HG02759 (cell line): ENCODE data around the gene EPGN.

ENCODE experiments used
- ATAC-seq: cut with Tn5 transposase; IDR thresholded peaks from one replicate; pipeline ENCODE4 v1.9.1; 2021; ENCODE audit warnings: mild to moderate bottlenecking, moderate library complexity; ENCODE audit not compliant: unreplicated experiment

The EPGN gene, protein sequence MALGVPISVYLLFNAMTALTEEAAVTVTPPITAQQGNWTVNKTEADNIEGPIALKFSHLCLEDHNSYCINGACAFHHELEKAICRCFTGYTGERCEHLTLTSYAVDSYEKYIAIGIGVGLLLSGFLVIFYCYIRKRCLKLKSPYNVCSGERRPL

GRCh38 chr4:74308215-74308614 lies at the start of gene EPGN:
Gene EPGN (plus strand): TSS chr4:74308470. CDS start chr4:74308534, 64 bp downstream.
- no peak for ATAC-seq

- ATAC-seq: no peak
Measured at GRCh38 chr4:74258963-74259362, 49.3 kb upstream of the EPGN start.

DNA sequence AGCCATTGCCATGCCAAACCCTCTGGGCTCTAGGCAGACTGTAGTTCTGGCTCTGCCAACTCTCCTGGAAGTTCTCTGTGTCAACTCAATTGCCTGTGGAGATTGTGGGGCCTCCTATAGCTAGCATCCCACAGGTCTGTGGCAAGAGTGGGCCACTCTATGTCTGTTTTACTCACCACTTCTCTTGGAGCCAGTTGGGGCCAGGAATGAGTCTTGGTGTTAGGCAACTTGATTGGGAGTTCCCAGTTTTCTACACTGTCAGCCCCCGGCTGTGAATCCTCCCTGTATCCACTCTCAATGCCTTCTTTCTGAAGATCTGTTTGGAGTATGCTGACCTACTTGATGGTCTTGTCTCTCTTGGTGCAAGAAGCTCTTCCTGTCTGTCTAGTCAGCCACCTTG lies 48.2 kb upstream of the EPGN start:
- ATAC-seq: no peak

DNA sequence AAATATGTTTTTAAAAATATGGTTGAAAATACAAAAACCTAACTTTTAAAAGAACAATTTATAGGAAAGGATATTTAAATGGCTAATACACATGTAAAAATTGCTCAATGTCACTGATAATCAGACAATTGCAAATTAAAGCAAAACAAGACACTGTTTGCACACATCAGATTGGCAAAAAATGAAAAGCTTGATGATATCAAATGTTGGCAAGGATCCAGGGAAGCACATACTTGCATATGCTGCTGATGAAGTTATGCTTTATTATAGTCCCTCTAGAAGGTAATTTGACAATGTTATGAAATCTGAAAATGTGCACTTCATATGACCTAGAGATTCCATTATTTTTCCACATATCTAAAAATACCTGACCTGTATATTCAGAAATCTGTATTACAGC lies 45.7 kb upstream of the EPGN start:
- ATAC-seq: no peak

DNA sequence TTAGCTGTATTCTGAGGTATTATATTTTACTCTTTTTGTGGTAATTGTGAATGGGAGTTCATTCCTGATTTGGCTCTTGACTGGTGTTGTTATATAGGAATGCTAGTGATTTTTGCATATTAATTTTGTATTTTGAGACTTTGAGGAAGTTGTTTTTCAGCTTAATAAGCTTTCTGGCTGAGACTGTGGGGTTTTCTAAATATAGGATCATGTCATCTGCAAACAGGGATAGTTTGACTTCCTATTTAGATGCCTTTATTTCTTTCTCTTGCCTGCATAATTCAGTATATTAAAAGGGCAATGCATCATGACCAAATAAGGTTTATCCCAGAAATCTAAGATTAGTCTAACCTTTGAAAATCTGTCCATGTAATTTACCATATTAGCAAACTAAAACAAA lies 44.7 kb upstream of the EPGN start:
- ATAC-seq: no peak

DNA sequence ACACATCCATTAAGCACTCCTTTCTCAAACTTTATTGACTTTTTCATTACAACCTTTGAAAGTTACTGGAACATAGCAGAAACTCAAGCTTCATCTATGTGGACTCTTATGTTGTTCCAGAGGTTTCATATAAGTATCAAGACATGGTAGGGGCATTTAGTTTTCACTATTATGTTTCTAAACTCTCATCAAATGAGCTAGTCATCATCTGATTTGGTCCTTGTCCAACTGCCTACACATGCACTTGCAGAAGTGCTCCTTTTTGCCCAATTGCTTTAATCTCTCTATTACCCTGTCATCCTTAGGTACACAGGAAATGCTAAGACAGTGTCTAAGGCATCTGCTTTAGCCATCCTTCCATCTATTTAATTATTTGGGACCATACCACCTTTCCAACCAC lies 42.2 kb upstream of the EPGN start:
- ATAC-seq: no peak

DNA sequence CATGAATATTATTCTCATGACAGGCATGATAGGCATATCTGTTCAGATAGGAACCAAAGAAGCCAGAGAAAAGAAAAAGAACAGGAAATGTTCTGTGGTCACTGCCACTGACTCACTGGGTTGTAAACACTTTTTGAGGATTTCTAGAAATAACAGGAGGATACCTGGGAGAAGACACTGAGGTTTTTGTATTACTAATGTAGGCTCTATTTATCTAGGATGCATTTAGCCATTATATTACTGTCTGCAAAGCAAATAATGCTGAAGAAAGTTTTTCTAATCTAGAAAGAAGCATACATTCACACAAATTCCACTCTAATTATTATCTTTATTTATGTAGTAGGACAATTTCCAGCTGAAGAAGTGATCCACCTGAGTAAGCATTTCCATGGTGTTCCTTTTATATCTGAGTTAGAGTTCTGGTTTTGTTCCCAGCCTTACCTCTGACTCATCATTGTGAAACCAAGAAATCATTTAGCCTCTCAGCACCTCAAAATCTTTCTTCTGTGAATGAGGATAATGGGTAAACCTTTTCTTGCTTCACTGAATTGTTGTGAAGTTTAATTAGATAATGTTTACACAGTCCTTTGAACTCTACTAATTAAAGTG lies 40.2 kb upstream of the EPGN start:
- no peak for ATAC-seq

DNA sequence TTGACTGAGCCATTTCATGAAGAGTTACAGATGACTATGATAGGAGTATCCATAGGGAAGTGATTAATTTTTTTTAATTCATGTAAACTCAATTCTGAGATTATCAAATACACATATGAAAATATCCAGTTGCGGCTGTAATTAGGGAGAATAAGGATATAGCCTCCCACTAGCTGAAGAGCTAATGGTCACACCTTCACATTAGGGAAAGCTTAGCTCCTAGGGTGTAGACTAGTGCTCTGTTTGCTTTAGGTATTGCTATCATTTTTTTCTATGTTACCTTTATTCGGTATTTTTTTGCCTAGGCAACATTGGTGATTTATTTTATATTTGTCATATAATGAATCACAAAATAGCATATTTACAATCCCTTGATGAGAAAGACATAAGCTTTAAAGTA lies 39.6 kb upstream of the EPGN start:
- ATAC-seq: no peak

- no peak for ATAC-seq
Measured at GRCh38 chr4:74278490-74278889, 29.8 kb upstream of the EPGN start.

DNA sequence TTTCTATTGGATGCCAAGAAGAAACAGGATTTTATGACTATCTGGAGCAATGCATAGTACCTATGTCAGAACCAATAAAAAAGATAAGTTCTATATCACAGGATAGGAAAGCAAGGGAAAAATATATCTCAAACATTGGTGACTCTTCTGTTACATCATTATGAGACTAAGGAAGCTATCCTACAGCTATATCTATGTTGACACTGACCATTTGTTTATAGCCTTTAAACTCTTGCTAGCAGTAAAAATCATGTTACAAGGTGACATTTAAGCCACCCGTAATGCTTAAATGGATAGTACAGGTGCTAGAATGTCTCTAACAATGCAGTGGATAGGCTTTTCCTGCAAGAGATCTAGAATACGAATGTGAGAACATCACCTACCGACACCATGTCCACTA lies 28.6 kb upstream of the EPGN start:
- no peak for ATAC-seq

- no peak for ATAC-seq
Measured at GRCh38 chr4:74282926-74283325, 25.3 kb upstream of the EPGN start.

- ATAC-seq: no peak
Measured at GRCh38 chr4:74283614-74284013, 24.7 kb upstream of the EPGN start.

- no peak for ATAC-seq
Measured at GRCh38 chr4:74284053-74284452, 24.2 kb upstream of the EPGN start.

DNA sequence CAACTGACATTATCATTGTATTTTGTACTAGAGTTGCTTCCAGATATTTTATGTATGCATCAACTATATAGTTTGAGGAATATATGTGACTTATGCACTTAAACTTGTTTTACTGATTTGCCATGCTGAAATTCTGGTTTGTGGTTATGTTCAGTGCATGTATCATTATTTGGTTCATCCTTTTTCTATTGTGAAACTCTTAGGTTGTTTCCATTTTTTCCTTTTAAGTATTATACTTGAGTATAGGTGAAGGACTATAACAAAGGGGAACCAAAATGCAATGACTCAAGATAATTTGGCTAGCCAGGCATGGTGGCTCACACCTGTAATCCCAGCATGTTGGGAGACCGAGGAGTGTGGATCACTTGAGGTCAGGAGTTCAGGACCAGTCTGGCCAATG lies 21.1 kb upstream of the EPGN start:
- no peak for ATAC-seq

DNA sequence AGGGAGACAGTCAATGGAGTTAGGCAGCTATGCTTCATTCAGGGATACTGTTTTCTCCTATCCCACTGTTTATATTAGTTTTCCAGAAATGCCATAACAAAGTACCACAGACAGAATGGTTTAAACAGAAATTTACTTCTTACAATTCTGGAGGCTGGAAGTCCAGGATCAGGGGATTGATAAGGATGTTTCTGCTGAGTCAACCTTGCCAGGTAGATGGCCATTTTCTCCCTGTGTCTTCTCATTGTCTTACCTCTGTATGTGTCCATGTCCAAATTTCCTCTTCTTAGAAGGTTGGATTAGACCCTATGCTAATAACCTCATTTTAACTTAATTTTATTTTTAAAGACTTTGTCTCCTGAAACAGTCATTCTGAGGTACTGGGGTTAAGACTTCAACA lies 20.5 kb upstream of the EPGN start:
- ATAC-seq: no peak

DNA sequence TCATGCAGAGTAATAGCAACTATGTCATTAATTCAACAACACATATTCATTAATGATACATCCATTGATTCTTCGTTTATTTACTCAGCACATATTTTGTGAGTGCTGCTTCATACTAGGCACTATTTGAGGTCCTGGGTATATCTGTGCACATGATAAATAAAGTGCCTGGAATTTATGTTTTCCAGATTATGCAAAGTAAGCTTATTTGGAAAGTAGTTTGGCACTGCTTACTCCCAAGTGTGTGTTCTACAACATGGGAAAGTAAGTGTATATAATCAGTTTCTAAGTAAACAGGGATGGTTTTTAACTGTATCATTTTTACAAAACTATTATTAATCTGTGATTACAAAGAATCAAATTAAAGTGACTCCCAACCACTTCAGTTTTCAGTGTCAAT lies 16.8 kb upstream of the EPGN start:
- no peak for ATAC-seq

GRCh38 chr4:74292111-74292870 lies 16.0 kb upstream of the EPGN start:
- ATAC-seq: no peak

DNA sequence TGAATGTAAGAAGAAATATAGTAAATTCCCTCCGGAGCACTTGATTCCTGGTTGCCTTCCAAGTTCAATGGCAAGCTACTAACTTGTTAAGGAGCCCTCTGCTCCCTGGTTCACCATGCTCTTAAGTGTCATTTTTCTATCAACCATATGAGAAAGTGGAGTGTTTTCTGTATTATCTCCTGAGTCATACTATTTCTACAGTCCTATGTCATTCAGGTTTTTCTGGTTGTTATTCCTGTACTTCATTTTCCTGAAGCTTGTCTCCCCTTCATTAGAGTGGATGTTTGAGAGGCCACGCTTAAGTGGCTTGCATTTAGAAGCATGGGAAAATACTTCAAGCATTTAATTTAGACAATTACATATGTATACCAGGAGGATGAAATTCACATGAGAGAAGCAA lies 14.7 kb upstream of the EPGN start:
- no peak for ATAC-seq

- ATAC-seq: no peak
Measured at GRCh38 chr4:74294681-74295080, 13.6 kb upstream of the EPGN start.

GRCh38 chr4:74297539-74297938 lies 10.7 kb upstream of the EPGN start:
- no peak for ATAC-seq

- no peak for ATAC-seq
Measured at GRCh38 chr4:74304095-74304625, 4.1 kb upstream of the EPGN start.

DNA sequence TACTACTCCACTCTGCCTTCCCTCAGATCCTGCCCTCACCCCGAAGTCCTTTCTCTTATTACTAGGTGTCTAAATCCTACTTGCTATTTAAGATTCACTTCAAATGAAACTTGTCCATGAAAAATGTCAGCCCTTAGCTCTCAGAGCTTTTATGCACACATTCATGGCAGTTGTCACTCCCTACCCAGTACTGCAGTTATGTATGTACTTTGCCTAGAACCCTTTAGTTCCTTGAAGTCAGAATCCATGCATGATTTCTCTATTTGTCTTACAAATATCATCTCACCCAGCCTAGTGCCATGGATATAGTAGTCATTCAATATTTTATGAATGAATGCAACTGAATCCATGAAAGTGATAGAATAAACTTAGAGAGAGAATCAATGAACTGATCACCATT lies 3.3 kb upstream of the EPGN start:
- ATAC-seq: no peak
